ENCODE data around the gene OR10H3.

- no peak for TF ChIP-seq TCF7L2 (IDR thresholded peaks at IDR 0.05; ENCODE audit: borderline replicate concordance, extremely low read depth, insufficient read depth, insufficient read length)
- no peak for TF ChIP-seq POLR2A (IDR thresholded peaks at IDR 0.05; ENCODE audit: borderline replicate concordance, extremely low read depth, insufficient read depth, insufficient read length)
- TF ChIP-seq YY1 (IDR thresholded peaks at IDR 0.05; ENCODE audit: extremely low read depth, insufficient replicate concordance, low read depth, low read length), result no peak
- no peak for TF ChIP-seq EZH2 (IDR thresholded peaks at IDR 0.05)
- no peak for TF ChIP-seq ZBTB33 (IDR thresholded peaks at IDR 0.05; ENCODE audit: extremely low read depth, insufficient replicate concordance, low read length)
- no peak for TF ChIP-seq POLR2AphosphoS5 (IDR thresholded peaks at IDR 0.05; ENCODE audit: low read depth, low read length)
Observed at GRCh38 chr19:15790096-15790495, 52.3 kb downstream of the OR10H3 start.
